GM23338 (cell line): Measurements from ENCODE around the gene CPEB2. TPM values are rescaled to one million over a fixed set of nuclear protein-coding genes. Genes with fewer than 3 reads are reported as not detected.

Source experiments
- polyA plus RNA-seq: library from polyadenylated mRNA; unstranded; fragments of >200 nt; fragmentation: Nextera tagmentation; extraction: Ambion mirVana; gene quantifications from 2 replicates; pipeline ENCODE4 v1.2.1, GENCODE V29; 2016
- total RNA-seq: library from RNA; depleted of rRNA; stranded (reverse); fragments of >200 nt; shearing (Covaris generic); gene quantifications from 2 replicates; pipeline ENCODE4 v1.2.3, GENCODE V29; 2014
- TF ChIP-seq, protein P1 (sequence below): fragments of 250-450 bp; sonication (Bioruptor Pico); IDR thresholded peaks from 2 replicates; pipeline ENCODE4 v1.5.0; 2020; ENCODE audit warnings: mild to moderate bottlenecking, moderate library complexity

Gene CPEB2
- total and polyA plus RNA-seq, 2 experiments from 2014 or later: 0.66 to 2.4 TPM

DNA sequence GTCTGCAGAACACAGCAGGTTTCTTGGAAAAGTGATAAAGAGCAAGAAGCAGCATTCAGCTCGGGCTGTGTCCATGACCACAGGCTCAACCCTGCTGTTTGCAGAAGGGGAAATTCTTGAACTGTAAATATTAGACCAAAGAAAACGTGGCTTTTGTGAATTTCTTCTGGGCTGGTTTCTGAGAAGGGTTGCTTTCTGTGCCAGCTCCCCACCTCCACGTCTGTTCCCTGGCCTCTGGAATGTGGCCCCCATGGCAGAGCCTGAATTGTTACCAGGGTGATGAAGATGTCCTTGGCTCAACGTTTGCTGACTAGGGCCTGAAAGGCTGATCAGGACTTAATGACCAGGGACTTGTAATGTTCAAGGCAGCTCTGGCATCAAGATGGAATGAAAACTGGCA, 116.0 kb downstream of the CPEB2 start (continued):
- TF ChIP-seq, protein P1, sequence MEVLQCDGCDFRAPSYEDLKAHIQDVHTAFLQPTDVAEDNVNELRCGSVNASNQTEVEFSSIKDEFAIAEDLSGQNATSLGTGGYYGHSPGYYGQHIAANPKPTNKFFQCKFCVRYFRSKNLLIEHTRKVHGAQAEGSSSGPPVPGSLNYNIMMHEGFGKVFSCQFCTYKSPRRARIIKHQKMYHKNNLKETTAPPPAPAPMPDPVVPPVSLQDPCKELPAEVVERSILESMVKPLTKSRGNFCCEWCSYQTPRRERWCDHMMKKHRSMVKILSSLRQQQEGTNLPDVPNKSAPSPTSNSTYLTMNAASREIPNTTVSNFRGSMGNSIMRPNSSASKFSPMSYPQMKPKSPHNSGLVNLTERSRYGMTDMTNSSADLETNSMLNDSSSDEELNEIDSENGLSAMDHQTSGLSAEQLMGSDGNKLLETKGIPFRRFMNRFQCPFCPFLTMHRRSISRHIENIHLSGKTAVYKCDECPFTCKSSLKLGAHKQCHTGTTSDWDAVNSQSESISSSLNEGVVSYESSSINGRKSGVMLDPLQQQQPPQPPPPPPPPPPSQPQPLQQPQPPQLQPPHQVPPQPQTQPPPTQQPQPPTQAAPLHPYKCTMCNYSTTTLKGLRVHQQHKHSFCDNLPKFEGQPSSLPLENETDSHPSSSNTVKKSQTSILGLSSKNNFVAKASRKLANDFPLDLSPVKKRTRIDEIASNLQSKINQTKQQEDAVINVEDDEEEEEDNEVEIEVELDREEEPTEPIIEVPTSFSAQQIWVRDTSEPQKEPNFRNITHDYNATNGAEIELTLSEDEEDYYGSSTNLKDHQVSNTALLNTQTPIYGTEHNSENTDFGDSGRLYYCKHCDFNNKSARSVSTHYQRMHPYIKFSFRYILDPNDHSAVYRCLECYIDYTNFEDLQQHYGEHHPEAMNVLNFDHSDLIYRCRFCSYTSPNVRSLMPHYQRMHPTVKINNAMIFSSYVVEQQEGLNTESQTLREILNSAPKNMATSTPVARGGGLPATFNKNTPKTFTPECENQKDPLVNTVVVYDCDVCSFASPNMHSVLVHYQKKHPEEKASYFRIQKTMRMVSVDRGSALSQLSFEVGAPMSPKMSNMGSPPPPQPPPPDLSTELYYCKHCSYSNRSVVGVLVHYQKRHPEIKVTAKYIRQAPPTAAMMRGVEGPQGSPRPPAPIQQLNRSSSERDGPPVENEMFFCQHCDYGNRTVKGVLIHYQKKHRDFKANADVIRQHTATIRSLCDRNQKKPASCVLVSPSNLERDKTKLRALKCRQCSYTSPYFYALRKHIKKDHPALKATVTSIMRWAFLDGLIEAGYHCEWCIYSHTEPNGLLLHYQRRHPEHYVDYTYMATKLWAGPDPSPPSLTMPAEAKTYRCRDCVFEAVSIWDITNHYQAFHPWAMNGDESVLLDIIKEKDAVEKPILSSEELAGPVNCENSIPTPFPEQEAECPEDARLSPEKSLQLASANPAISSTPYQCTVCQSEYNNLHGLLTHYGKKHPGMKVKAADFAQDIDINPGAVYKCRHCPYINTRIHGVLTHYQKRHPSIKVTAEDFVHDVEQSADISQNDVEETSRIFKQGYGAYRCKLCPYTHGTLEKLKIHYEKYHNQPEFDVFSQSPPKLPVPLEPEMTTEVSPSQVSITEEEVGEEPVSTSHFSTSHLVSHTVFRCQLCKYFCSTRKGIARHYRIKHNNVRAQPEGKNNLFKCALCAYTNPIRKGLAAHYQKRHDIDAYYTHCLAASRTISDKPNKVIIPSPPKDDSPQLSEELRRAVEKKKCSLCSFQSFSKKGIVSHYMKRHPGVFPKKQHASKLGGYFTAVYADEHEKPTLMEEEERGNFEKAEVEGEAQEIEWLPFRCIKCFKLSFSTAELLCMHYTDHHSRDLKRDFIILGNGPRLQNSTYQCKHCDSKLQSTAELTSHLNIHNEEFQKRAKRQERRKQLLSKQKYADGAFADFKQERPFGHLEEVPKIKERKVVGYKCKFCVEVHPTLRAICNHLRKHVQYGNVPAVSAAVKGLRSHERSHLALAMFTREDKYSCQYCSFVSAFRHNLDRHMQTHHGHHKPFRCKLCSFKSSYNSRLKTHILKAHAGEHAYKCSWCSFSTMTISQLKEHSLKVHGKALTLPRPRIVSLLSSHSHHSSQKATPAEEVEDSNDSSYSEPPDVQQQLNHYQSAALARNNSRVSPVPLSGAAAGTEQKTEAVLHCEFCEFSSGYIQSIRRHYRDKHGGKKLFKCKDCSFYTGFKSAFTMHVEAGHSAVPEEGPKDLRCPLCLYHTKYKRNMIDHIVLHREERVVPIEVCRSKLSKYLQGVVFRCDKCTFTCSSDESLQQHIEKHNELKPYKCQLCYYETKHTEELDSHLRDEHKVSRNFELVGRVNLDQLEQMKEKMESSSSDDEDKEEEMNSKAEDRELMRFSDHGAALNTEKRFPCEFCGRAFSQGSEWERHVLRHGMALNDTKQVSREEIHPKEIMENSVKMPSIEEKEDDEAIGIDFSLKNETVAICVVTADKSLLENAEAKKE: no peak
